GM19395 (cell line): ENCODE measurements around the gene INTS15.
"Not testable (repeated sequence)": the region's sequence is repeated elsewhere in the genome, so short reads cannot be mapped to it uniquely, and the experiment has no call there.

Source experiments
- ATAC-seq: cut with Tn5 transposase; IDR thresholded peaks from one replicate; pipeline ENCODE4 v1.9.1; 2021; ENCODE audit warnings: mild to moderate bottlenecking, moderate library complexity; ENCODE audit not compliant: unreplicated experiment

Gene INTS15

GRCh38 chr7:6616854-6617643 is 27.2 kb downstream of the INTS15 start:
- no peak for ATAC-seq

GRCh38 chr7:6618621-6619020 is 28.8 kb downstream of the INTS15 start:
- no peak for ATAC-seq

GRCh38 chr7:6619961-6620360 is 30.1 kb downstream of the INTS15 start:
- ATAC-seq = no peak

- no peak for ATAC-seq
Observed at GRCh38 chr7:6621195-6622133, 31.6 kb downstream of the INTS15 start.

GRCh38 chr7:6622134-6622710 is 32.4 kb downstream of the INTS15 start:
- ATAC-seq = no peak

GRCh38 chr7:6623589-6624245 is 33.9 kb downstream of the INTS15 start:
- ATAC-seq = peak; percentile 56

GRCh38 chr7:6624246-6624611 is 34.4 kb downstream of the INTS15 start:
- no peak for ATAC-seq

GRCh38 chr7:6628045-6628444 is 38.2 kb downstream of the INTS15 start:
- no peak for ATAC-seq

GRCh38 chr7:6630007-6630849 is 40.4 kb downstream of the INTS15 start:
- no peak for ATAC-seq

- ATAC-seq = no peak
Observed at GRCh38 chr7:6631605-6632004, 41.8 kb downstream of the INTS15 start.

- ATAC-seq = no peak
Observed at GRCh38 chr7:6634021-6634420, 44.2 kb downstream of the INTS15 start.

GRCh38 chr7:6634971-6635370 is 45.1 kb downstream of the INTS15 start:
- not testable (repeated sequence) for ATAC-seq

GRCh38 chr7:6636741-6637543 is 47.1 kb downstream of the INTS15 start, which contains the start of gene ZNF316:
TSS of gene ZNF316 (plus strand) at chr7:6637318. CDS start at chr7:6642410, 5,092 bp downstream.
- ATAC-seq = peak; percentile 54

- ATAC-seq = peak; percentile 84
Observed at GRCh38 chr7:6637544-6638229, 47.9 kb downstream of the INTS15 start.

- ATAC-seq = no peak
Observed at GRCh38 chr7:6639032-6639431, 49.2 kb downstream of the INTS15 start.

- ATAC-seq = no peak
Observed at GRCh38 chr7:6639627-6640026, 49.8 kb downstream of the INTS15 start.

- no peak for ATAC-seq
Observed at GRCh38 chr7:6640246-6640721, 50.5 kb downstream of the INTS15 start.

- no peak for ATAC-seq
Observed at GRCh38 chr7:6641305-6642035, 51.6 kb downstream of the INTS15 start.
